Neuronal stem cell (in vitro differentiated cells): ENCODE measurements around the gene CLEC12A.

Experiments used
- DNase-seq: peaks from one replicate; pipeline ENCODE4 v3.0.0-alpha.2; 2013; ENCODE audit warnings: low spot score
- H2AFZ ChIP-seq: one replicate; pipeline ENCODE4 v1.6.1; 2013; ENCODE audit warnings: mild to moderate bottlenecking, low read length, inconsistent platforms
- H2AK5ac ChIP-seq: 2 replicates; pipeline ENCODE4 v1.6.1; 2013; ENCODE audit warnings: low read depth, mild to moderate bottlenecking, inconsistent platforms, low read length, moderate library complexity, mixed read lengths
- H2BK120ac ChIP-seq: 2 replicates; pipeline ENCODE4 v1.6.1; 2013; ENCODE audit warnings: low read depth, mild to moderate bottlenecking, inconsistent platforms, low read length, moderate library complexity, mixed read lengths
- H2BK12ac ChIP-seq: one replicate; pipeline ENCODE4 v1.6.1; 2013; ENCODE audit warnings: low read length, inconsistent platforms
- H2BK15ac ChIP-seq: 2 replicates; pipeline ENCODE4 v1.6.1; 2013; ENCODE audit warnings: mild to moderate bottlenecking, low read length, inconsistent platforms, mixed read lengths
- H2BK5ac ChIP-seq: one replicate; pipeline ENCODE4 v1.6.1; 2013; ENCODE audit warnings: inconsistent platforms, mild to moderate bottlenecking, low read length, moderate library complexity
- H3K14ac ChIP-seq: one replicate; pipeline ENCODE4 v1.6.1; 2013; ENCODE audit warnings: low read length, inconsistent platforms
- H3K18ac ChIP-seq: 2 replicates; pipeline ENCODE4 v1.6.1; 2013; ENCODE audit warnings: low read length, inconsistent platforms
- H3K23ac ChIP-seq: 2 replicates; pipeline ENCODE4 v1.6.1; 2013; ENCODE audit warnings: low read depth, mild to moderate bottlenecking, mixed read lengths, low read length, inconsistent platforms; ENCODE audit not compliant: poor library complexity
- H3K27ac ChIP-seq: replicated peaks from 3 replicates; pipeline ENCODE4 v1.5.1; 2013; ENCODE audit warnings: low read length, inconsistent platforms
- H3K27me3 ChIP-seq, 3 experiments: 2 replicates each; pipeline ENCODE4 v1.6.1; 2013; ENCODE audit warnings: low read length in 3 of 3, mild to moderate bottlenecking in 2 of 3, inconsistent platforms in 1 of 3, low read depth in 1 of 3, mixed read lengths in 1 of 3, moderate library complexity in 1 of 3; ENCODE audit not compliant: control insufficient read depth in 3 of 3, insufficient read depth in 3 of 3
- H3K36me3 ChIP-seq, 2 donors: replicated peaks in 1 of 2; 2 replicates each; pipeline ENCODE4 v1.6.1; 2013; ENCODE audit warnings: low read length in 2 of 2; ENCODE audit not compliant: control insufficient read depth in 2 of 2, insufficient read depth in 2 of 2
- H3K4ac ChIP-seq: 2 replicates; pipeline ENCODE4 v1.6.1; 2013; ENCODE audit warnings: inconsistent platforms, mild to moderate bottlenecking, low read length, moderate library complexity
- H3K4me1 ChIP-seq, 2 donors: 1 replicate in 1 of 2; 2 replicates in 1 of 2; pipeline ENCODE4 v1.6.1; 2013; ENCODE audit warnings: low read length in 2 of 2, low read depth in 1 of 2; ENCODE audit not compliant: control insufficient read depth in 2 of 2, insufficient read depth in 1 of 2
- H3K4me2 ChIP-seq: one replicate; pipeline ENCODE4 v1.6.1; 2013; ENCODE audit warnings: mild to moderate bottlenecking, low read length, inconsistent platforms; ENCODE audit not compliant: insufficient read depth, poor library complexity, severe bottlenecking
- H3K4me3 ChIP-seq, 2 donors: 2 replicates each; pipeline ENCODE4 v1.5.1; 2013; ENCODE audit warnings: low read length in 2 of 2, mild to moderate bottlenecking in 2 of 2, inconsistent platforms in 1 of 2, moderate library complexity in 1 of 2
- H3K79me1 ChIP-seq: one replicate; pipeline ENCODE4 v1.6.1; 2013; ENCODE audit warnings: low read depth, mild to moderate bottlenecking, inconsistent platforms, low read length, moderate library complexity
- H3K9ac ChIP-seq: one replicate; pipeline ENCODE4 v1.6.1; 2013; ENCODE audit warnings: mild to moderate bottlenecking, low read depth, low read length, inconsistent platforms; ENCODE audit not compliant: poor library complexity
- H3K9me3 ChIP-seq, 2 donors: replicated peaks in 1 of 2; 2 replicates each; pipeline versions ENCODE3 to v1.6.1; 2013; ENCODE audit warnings: low read length in 2 of 2, mild to moderate bottlenecking in 2 of 2, inconsistent platforms in 1 of 2, low read depth in 1 of 2, mixed read lengths in 1 of 2, moderate library complexity in 1 of 2; ENCODE audit not compliant: control insufficient read depth in 2 of 2, insufficient read depth in 1 of 2
- H4K8ac ChIP-seq: one replicate; pipeline ENCODE4 v1.6.1; 2013; ENCODE audit warnings: low read depth, mild to moderate bottlenecking, inconsistent platforms, low read length, moderate library complexity
- H4K91ac ChIP-seq: one replicate; pipeline ENCODE4 v1.6.1; 2013; ENCODE audit warnings: low read length, low read depth, mild to moderate bottlenecking, inconsistent platforms; ENCODE audit not compliant: poor library complexity
- WGBS, 2 donors: extraction: QIAGEN DNeasy Blood & Tissue Kit; methylation state at CpG; one replicate each; pipeline ENCODE4 v1.1.7; 2013; ENCODE audit warnings: missing lambda C conversion rate in 2 of 2, mixed read lengths in 1 of 2; ENCODE audit not compliant: insufficient read length in 2 of 2, insufficient replicate concordance in 1 of 2; ENCODE audit errors: extremely low coverage in 2 of 2; 5-methylcytosine and 5-hydroxymethylcytosine counted together

CLEC12A gene

DNA sequence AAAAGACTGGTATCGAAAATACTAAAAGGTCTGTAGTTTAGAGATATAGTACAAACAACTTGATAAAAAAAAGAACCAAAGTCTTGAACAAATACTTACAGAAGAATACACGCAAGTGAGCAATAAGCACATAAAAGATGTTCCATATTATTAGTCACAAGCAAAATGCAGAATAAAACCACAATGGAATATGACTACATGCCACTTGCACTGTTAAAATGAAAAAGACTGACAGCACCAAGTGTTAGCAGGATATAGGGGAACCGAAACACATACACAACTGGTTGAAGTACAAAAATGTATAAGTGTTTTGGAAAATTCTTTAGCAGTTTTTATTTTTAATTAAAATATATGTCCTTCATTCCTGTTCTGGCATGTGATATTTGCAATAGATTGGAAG is 42.6 kb upstream of the CLEC12A start:
- Histone ChIP-seq H3K4me2 (no peak overlapping the region), H3K27me3 (no peaks in the 10 kb centered on the region), H2AK5ac (no peak overlapping the region), H3K9me3 (no peaks in the 10 kb centered on the region), H3K18ac (no peak overlapping the region), H2AFZ (no peak overlapping the region), H3K4ac (no peak overlapping the region), H3K79me1 (no peaks in the 10 kb centered on the region), H3K27ac (no peak overlapping the region), H2BK120ac (no peak overlapping the region), H3K14ac (no peak overlapping the region), H3K9ac (no peak overlapping the region), H3K4me1 (no peaks in the 10 kb centered on the region), H2BK12ac (no peak overlapping the region), H4K8ac (no peak overlapping the region), H4K91ac (no peak overlapping the region), H3K23ac (no peak overlapping the region), H3K4me3 (no peak overlapping the region), H3K36me3 (no peaks in the 10 kb centered on the region), H2BK5ac (no peak overlapping the region), H2BK15ac (no peak overlapping the region)
- no CpG with 5 or more reads among the region's 3 CpGs for WGBS, 2 donors
- DNase-seq: no peak

DNA sequence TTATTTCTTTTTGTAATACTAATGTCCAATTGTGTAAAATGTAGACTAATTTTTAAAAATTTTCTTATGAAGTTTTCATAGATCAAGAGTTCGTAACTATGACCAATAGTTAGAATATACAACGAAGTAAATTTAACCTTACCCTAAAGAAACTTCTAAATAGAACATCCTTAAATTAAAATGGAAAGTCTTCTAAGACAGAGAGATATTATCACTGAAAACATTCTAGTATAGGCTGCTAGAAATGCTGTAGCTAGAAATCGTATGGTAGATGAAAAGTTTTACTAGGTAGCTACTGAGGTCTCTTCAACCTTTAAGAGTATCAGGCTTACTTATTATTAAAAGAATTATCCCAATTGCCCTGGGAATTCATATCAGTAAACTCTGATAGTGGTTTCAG is 40.0 kb upstream of the CLEC12A start:
- Histone ChIP-seq H4K91ac (no peak overlapping the region), H2BK15ac (no peak overlapping the region), H3K27me3 (no peaks in the 10 kb centered on the region), H3K23ac (no peak overlapping the region), H2AFZ (no peak overlapping the region), H3K9me3 (no peaks in the 10 kb centered on the region), H3K14ac (no peak overlapping the region), H3K18ac (no peak overlapping the region), H2AK5ac (no peak overlapping the region), H3K4me3 (no peak overlapping the region), H3K79me1 (no peaks in the 10 kb centered on the region), H2BK12ac (no peak overlapping the region), H2BK120ac (no peak overlapping the region), H3K27ac (no peak overlapping the region), H3K4me2 (no peak overlapping the region), H3K36me3 (no peaks in the 10 kb centered on the region), H2BK5ac (no peak overlapping the region), H3K9ac (no peak overlapping the region), H3K4me1 (no peaks in the 10 kb centered on the region), H3K4ac (no peak overlapping the region), H4K8ac (no peak overlapping the region)
- no peak for DNase-seq
- no CpG with 5 or more reads among the region's 3 CpGs for WGBS, 2 donors

DNA sequence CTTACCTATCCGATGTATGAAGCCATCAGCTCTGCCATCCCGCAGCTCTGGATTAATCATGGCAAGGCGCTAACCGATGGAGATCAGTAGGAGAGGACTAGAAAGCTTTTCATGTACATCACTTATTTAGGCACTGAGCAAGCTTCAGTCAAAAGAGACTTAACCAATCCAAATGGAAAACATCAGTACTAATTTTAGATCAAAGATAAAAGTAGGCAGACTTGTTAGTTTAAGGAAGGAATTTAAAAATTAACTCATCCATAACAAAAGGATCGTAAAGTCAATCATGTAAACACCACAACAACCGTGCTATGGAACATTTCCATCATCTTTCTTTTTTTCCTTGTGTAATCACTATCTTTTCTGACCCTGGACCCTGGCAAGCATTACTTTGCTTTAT is 38.9 kb upstream of the CLEC12A start, which contains the start of gene CLEC2A:
Gene CLEC2A, minus strand, starts transcription at position 101 of the 400 bp plus-strand sequence. Its CDS starts 41 bp downstream, at position 60.
- Histone ChIP-seq H3K36me3 (no peaks in the 10 kb centered on the region), H2BK120ac (no peak within 1 kb of the TSS), H3K4me1 (no peaks in the 10 kb centered on the region), H4K8ac (no peak within 1 kb of the TSS), H4K91ac (no peak within 1 kb of the TSS), H3K4me3 (no peak within 1 kb of the TSS), H3K14ac (no peak within 1 kb of the TSS), H2AK5ac (no peak within 1 kb of the TSS), H3K9ac (no peak within 1 kb of the TSS), H3K23ac (no peak within 1 kb of the TSS), H3K79me1 (no peaks in the 10 kb centered on the region), H3K27ac (no peak within 1 kb of the TSS), H2BK15ac (no peak within 1 kb of the TSS), H2BK5ac (no peak within 1 kb of the TSS), H3K18ac (no peak within 1 kb of the TSS), H2BK12ac (no peak within 1 kb of the TSS), H3K4me2 (no peak within 1 kb of the TSS), H2AFZ (no peak within 1 kb of the TSS), H3K4ac (no peak within 1 kb of the TSS), H3K9me3 (no peaks in the 10 kb centered on the region), H3K27me3 (no peaks in the 10 kb centered on the region)
- no CpG with 5 or more reads among the region's 6 CpGs for WGBS, 2 donors
- DNase-seq: no peak

DNA sequence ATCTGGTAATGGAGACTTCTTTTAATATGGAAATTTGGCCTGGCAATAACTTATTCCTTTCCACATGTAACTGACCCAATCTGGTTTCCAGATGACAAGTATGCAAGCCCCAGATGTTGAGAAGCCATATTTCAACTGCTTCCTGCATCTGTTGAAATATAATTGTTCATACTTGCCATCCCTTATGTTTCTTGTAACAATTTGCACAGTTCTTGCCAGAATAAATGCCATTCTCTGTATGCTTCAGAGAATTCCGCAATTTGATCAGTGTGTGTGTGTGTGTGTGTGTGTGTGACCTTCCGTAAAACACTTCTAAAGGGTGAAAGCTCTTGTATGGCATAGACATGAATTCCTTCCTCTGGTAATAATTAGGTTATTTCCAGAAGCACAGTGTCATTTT is 37.3 kb upstream of the CLEC12A start:
- Histone ChIP-seq H3K18ac (no peak overlapping the region), H3K9me3 (no peaks in the 10 kb centered on the region), H3K27ac (no peak overlapping the region), H3K36me3 (no peaks in the 10 kb centered on the region), H3K14ac (no peak overlapping the region), H2AFZ (no peak overlapping the region), H2BK15ac (no peak overlapping the region), H3K23ac (no peak overlapping the region), H4K8ac (no peak overlapping the region), H2BK12ac (no peak overlapping the region), H3K27me3 (no peaks in the 10 kb centered on the region), H3K4me2 (no peak overlapping the region), H4K91ac (no peak overlapping the region), H3K9ac (no peak overlapping the region), H2BK5ac (no peak overlapping the region), H3K4me3 (no peak overlapping the region), H2BK120ac (no peak overlapping the region), H3K4ac (no peak overlapping the region), H3K4me1 (no peaks in the 10 kb centered on the region), H3K79me1 (no peaks in the 10 kb centered on the region), H2AK5ac (no peak overlapping the region)
- WGBS, 2 donors: no CpG with 5 or more reads among the region's 2 CpGs
- DNase-seq: no peak
